ENCODE measurements around the gene UMPS. TPM values are rescaled to one million over a fixed set of nuclear protein-coding genes. Genes with fewer than 3 reads are reported as not detected.
"Not testable (repeated sequence)": the region's sequence is repeated elsewhere in the genome, so short reads cannot be mapped to it uniquely, and the experiment has no call there.

Gene UMPS
- total RNA-seq, 1 experiment from 2014 or later, result 62.9 TPM

DNA sequence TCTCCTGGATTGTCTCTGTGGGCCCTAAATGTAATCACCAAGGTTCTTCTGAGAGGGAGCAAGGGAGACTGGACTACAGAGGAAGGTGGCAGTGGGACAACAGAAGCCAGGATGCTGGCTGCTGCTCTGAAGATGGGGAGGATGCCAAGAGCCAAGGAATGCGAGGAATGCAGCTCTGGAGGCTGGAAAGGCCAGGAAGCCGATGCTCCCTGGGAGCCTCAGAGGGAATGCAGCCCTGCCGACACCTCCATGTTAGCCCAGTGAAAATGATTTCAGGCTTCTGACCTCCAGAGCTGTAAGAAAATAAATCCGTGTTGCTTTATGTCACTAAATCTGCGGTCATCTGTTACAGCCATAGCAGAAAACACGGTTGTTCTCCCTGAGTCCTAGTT is 44.1 kb downstream of the UMPS start:
- H3K4me1 ChIP-seq, result peaks cover 56% of the 10 kb centered on the region
- no peak overlapping the region for H3K4me3 ChIP-seq
- H3K27me3 ChIP-seq, result no peaks in the 10 kb centered on the region
- H3K27ac ChIP-seq, result peak overlapping the region; percentile 94
- no peaks in the 10 kb centered on the region for H3K9me3 ChIP-seq (replicated peaks)
- no peaks in the 10 kb centered on the region; the same call in none of the 2 replicates for H3K36me3 ChIP-seq
- DNase-seq, result peak; percentile 78 to 83

- DNase-seq, result no peak
- H3K4me3 ChIP-seq, result no peak overlapping the region
- H3K36me3 ChIP-seq, result no peaks in the 10 kb centered on the region; the same call in 1 of the 2 replicates
- H3K9me3 ChIP-seq (replicated peaks), result no peaks in the 10 kb centered on the region
- peaks cover 58% of the 10 kb centered on the region for H3K4me1 ChIP-seq
- no peaks in the 10 kb centered on the region for H3K27me3 ChIP-seq
- peak overlapping the region; percentile 94 for H3K27ac ChIP-seq
These were observed 44.7 kb downstream of the UMPS start for GRCh38 chr3:124774841-124775402.

DNA sequence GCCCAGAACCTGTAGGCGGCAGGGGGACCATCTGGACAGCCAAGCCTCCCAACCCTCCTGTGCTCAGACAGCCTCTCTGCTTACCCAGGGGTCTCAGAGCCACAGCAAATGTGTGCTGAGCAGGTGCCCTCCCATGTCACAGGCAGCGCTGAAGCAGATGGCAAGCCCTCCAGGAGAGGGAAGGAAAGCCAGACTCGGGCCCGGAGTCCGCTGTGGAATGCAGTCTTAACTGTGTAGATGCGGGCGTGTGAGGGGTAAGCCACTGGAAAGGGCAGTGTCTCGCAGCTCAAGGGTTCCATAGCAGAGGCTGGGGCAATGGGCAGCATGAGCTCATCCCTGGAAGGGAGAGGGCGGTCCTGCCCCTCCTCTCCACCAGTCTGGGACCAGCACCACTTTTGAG is 45.6 kb downstream of the UMPS start:
- no peak overlapping the region for H3K27ac ChIP-seq
- no peaks in the 10 kb centered on the region for H3K9me3 ChIP-seq (replicated peaks)
- DNase-seq, result no peak
- H3K4me3 ChIP-seq, result no peak overlapping the region
- no peaks in the 10 kb centered on the region; the same call in 1 of the 2 replicates for H3K36me3 ChIP-seq
- peaks cover 59% of the 10 kb centered on the region for H3K4me1 ChIP-seq
- H3K27me3 ChIP-seq, result no peaks in the 10 kb centered on the region

GRCh38 chr3:124776856-124777255 is 46.6 kb downstream of the UMPS start:
- no peak for DNase-seq
- no peaks in the 10 kb centered on the region; the same call in 1 of the 2 replicates for H3K36me3 ChIP-seq
- no peak overlapping the region for H3K27ac ChIP-seq
- no peaks in the 10 kb centered on the region for H3K27me3 ChIP-seq
- H3K4me1 ChIP-seq, result peaks cover 59% of the 10 kb centered on the region
- no peaks in the 10 kb centered on the region for H3K9me3 ChIP-seq (replicated peaks)
- no peak overlapping the region for H3K4me3 ChIP-seq

DNA sequence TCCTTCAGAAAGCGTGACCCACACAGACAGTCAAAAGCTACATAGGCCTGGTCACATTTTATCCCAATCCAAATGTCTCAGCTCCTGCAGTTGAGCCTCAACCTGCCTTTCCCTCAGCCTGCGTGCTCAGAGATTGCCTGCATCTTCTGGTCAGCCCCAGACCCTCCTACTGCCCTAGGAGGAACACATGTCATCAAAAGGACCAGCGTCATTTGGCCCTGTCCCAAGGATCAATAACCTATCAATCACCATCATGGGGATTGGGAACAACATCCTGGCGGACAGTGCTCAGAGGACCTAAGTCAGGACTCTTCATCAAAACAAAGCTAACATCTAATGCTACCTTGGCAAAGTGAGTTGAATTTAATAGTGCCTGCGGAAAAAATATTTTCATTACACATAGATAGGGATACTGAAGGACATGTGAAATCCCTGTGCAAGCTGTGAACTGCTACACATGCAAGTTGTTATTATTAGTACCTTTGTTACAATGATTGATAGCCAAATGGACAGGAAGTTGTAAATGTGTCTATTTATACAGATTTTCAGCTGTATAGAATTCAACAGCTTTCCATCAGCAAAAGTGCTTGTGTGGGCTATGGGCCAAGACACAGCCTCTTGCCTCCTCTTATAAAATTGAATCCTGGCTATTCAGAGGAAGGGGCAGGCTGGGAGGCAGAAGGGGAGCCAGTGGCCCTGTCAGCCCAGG is 47.7 kb downstream of the UMPS start:
- Histone ChIP-seq H3K4me1 (peaks cover 60% of the 10 kb centered on the region), H3K9me3 (replicated peaks) (no peaks in the 10 kb centered on the region), H3K36me3 (no peaks in the 10 kb centered on the region; the same call in 1 of the 2 replicates), H3K4me3 (no peak overlapping the region), H3K27ac (no peak overlapping the region), H3K27me3 (no peaks in the 10 kb centered on the region)
- DNase-seq, result no peak

- no peak for DNase-seq
- H3K9me3 ChIP-seq (replicated peaks), result no peaks in the 10 kb centered on the region
- peaks cover 60% of the 10 kb centered on the region for H3K4me1 ChIP-seq
These were observed 48.9 kb downstream of the UMPS start for GRCh38 chr3:124779116-124779515.

DNA sequence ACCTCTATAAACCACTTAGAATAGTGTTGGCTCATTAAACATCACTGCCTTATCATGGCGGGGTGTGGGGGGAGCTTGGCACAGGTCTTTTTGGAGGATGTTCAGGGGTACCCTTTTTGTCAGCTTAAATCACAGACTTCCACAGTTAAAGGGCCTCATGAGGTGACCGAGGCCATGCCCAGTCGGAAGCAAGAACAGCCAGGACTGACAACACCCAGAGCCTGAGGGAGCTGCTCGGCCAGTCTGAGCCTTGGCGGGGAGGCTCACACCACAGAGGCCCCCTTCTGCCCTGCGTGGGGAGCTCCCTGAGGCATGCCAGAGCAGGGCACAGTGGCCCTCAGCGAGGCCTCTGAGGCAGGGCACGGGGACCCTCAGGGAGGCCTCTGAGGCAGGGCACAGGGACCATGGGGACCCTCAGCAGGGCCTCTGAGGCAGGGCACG is 49.5 kb downstream of the UMPS start:
- Histone ChIP-seq H3K36me3 (no peaks in the 10 kb centered on the region; the same call in 1 of the 2 replicates), H3K9me3 (replicated peaks) (no peaks in the 10 kb centered on the region), H3K27me3 (no peaks in the 10 kb centered on the region), H3K4me3 (no peak overlapping the region), H3K4me1 (peaks cover 56% of the 10 kb centered on the region), H3K27ac (peak overlapping the region; percentile 84)
- DNase-seq, result no peak

More at GRCh38 chr3:124779116-124779515, 48.9 kb downstream of the UMPS start:
- H3K36me3 ChIP-seq, result no peaks in the 10 kb centered on the region
- H3K4me3 ChIP-seq, result no peak overlapping the region
- no peak overlapping the region for H3K27ac ChIP-seq
- H3K27me3 ChIP-seq, result no peaks in the 10 kb centered on the region

DNA sequence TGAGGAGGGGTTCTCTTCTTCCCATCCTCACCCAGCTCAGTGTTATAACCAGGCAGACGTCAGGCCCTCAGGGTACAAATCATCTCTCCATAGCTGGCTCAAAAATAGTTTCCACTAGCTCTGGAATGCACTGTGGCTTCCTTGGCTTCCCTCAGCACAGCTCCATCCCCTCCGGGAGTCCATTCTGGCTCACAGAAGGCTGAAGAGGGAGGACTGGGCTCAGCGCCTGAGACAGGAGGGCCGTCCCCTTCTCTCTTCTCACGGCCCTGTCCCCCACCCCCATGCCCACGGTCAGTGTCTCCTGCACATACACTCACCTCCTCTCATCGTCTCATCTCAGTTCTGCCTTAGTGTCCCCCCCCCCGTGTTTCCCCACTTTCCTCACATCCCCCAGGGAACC is 50.1 kb downstream of the UMPS start:
- DNase-seq, result peak; percentile 57 to 60
- Histone ChIP-seq H3K27me3 (no peaks in the 10 kb centered on the region), H3K36me3 (no peaks in the 10 kb centered on the region; the same call in 1 of the 2 replicates), H3K4me1 (peaks cover 50% of the 10 kb centered on the region), H3K9me3 (replicated peaks) (no peaks in the 10 kb centered on the region), H3K27ac (peak overlapping the region; percentile 84), H3K4me3 (peak overlapping the region; percentile 3; the same call in 1 of the 2 replicates)

- no peaks in the 10 kb centered on the region for H3K27me3 ChIP-seq
- peaks cover 49% of the 10 kb centered on the region for H3K4me1 ChIP-seq
- peak overlapping the region; percentile 3; the same call in 1 of the 2 replicates for H3K4me3 ChIP-seq
- H3K36me3 ChIP-seq, result no peaks in the 10 kb centered on the region; the same call in 1 of the 2 replicates
- H3K27ac ChIP-seq, result peak overlapping the region; percentile 84
- H3K9me3 ChIP-seq (replicated peaks), result no peaks in the 10 kb centered on the region
- peak; percentile 82 to 87 for DNase-seq
These were observed 50.7 kb downstream of the UMPS start for GRCh38 chr3:124780761-124781475.

DNA sequence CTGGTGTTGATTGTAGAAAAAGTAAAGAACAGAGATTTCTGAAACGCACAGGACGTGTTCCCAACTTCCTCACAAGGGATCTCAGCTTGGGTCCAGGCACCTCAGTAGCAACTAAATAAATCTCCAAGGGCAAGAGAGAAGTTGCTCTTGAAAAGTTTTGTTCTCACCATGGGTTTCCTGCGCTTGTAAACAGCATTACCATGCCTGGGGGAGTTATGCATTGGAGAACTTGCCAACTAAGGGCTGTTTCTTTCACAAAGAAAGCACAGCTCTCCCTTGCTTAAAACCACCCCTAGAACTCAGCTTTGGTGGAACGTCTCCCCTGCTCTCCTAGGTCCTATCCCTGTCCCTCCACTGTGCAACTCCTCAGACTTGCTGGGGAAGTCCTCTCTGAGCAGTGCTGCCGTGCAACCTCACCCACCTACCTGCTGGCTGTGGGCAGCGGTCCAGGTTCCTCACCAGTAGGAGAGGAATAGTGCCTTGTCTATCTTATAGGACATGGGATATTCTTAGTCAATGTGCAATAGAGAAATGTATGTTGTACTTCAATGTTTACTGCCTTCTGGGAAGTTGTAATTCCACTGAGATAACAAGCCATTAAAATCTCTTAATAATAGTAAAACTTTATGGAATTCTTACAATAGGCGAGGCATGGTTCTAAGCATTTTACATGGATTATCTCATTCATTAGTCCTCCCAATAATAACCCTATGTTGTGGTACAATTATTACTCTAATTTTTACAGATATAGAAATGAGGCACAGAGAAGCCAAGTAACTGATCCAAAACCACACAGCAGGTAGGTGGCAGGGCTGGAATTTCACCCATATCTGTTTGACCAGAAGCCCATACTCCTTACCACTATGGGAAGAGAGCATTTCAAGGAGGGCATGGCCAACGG is 51.5 kb downstream of the UMPS start:
- Histone ChIP-seq H3K9me3 (replicated peaks) (no peaks in the 10 kb centered on the region), H3K36me3 (no peaks in the 10 kb centered on the region; the same call in 1 of the 2 replicates), H3K27ac (peak overlapping the region; percentile 84), H3K27me3 (no peaks in the 10 kb centered on the region), H3K4me3 (no peak overlapping the region), H3K4me1 (peaks cover 49% of the 10 kb centered on the region)
- DNase-seq, result no peak

- H3K9me3 ChIP-seq (replicated peaks); H3K4me3 ChIP-seq; H3K27me3 ChIP-seq; H3K36me3 ChIP-seq: not testable (repeated sequence)
- Histone ChIP-seq H3K27ac (peak overlapping the region; percentile 84), H3K4me1 (peaks cover 52% of the 10 kb centered on the region)
- peak; percentile 37 to 60 for DNase-seq
These were observed 52.1 kb downstream of the UMPS start for GRCh38 chr3:124782377-124782712.

- DNase-seq, result peak; percentile 60 to 78
- Histone ChIP-seq H3K27ac (peak overlapping the region; percentile 84), H3K27me3 (no peaks in the 10 kb centered on the region), H3K4me3 (no peak overlapping the region), H3K36me3 (no peaks in the 10 kb centered on the region; the same call in 1 of the 2 replicates), H3K4me1 (peaks cover 52% of the 10 kb centered on the region), H3K9me3 (replicated peaks) (no peaks in the 10 kb centered on the region)
These were observed 53.4 kb downstream of the UMPS start for GRCh38 chr3:124783696-124784095.

- H3K9me3 ChIP-seq (replicated peaks), result no peaks in the 10 kb centered on the region
- no peak overlapping the region for H3K4me3 ChIP-seq
- no peak overlapping the region for H3K27ac ChIP-seq
- no peak for DNase-seq
- no peaks in the 10 kb centered on the region for H3K27me3 ChIP-seq
- peaks cover 48% of the 10 kb centered on the region for H3K4me1 ChIP-seq
- H3K36me3 ChIP-seq, result no peaks in the 10 kb centered on the region; the same call in 1 of the 2 replicates
These were observed 54.6 kb downstream of the UMPS start for GRCh38 chr3:124784686-124785382.

GRCh38 chr3:124785973-124786372 is 55.7 kb downstream of the UMPS start:
- Histone ChIP-seq H3K27ac (no peak overlapping the region), H3K9me3 (replicated peaks) (no peaks in the 10 kb centered on the region), H3K4me3 (no peak overlapping the region), H3K36me3 (no peaks in the 10 kb centered on the region; the same call in 1 of the 2 replicates), H3K4me1 (peaks cover 36% of the 10 kb centered on the region), H3K27me3 (no peaks in the 10 kb centered on the region)
- no peak for DNase-seq
